Superior temporal gyrus (tissue), 1 donor: ENCODE data around the gene PPP1R27.

Experiments
- DNase-seq: peaks from one replicate; pipeline ENCODE4 v3.0.0-alpha.2; 2016; ENCODE audit errors: extremely low spot score

The PPP1R27 gene

GRCh38 chr17:81834831-81835267 is at the start of gene PPP1R27:
Gene PPP1R27 (minus strand): TSS chr17:81835050. CDS start chr17:81834953, 97 bp downstream.
- no peak for DNase-seq

GRCh38 chr17:81884520-81884919 is 49.7 kb upstream of the PPP1R27 start:
- DNase-seq, result no peak

GRCh38 chr17:81879121-81879520 is 44.3 kb upstream of the PPP1R27 start:
- DNase-seq, result no peak

- no peak for DNase-seq
Observed at GRCh38 chr17:81878294-81878693, 43.4 kb upstream of the PPP1R27 start.

- DNase-seq, result no peak
Observed at GRCh38 chr17:81877569-81877968, 42.7 kb upstream of the PPP1R27 start.

- peak; percentile 83 for DNase-seq
Observed at GRCh38 chr17:81871387-81872230, 36.8 kb upstream of the PPP1R27 start.

GRCh38 chr17:81870981-81871386 is 36.1 kb upstream of the PPP1R27 start, which contains the start of gene ARHGDIA:
Gene ARHGDIA (minus strand): TSS chr17:81871337. CDS start chr17:81869930, 1,407 bp downstream.
- no peak for DNase-seq

GRCh38 chr17:81870131-81870980 is 35.5 kb upstream of the PPP1R27 start:
- peak; percentile 10 for DNase-seq

GRCh38 chr17:81869221-81870130 is 34.6 kb upstream of the PPP1R27 start:
- DNase-seq, result no peak

- no peak for DNase-seq
Observed at GRCh38 chr17:81868674-81869220, 33.9 kb upstream of the PPP1R27 start.

GRCh38 chr17:81867991-81868673 is 33.3 kb upstream of the PPP1R27 start:
- no peak for DNase-seq

- no peak for DNase-seq
Observed at GRCh38 chr17:81867170-81867990, 32.5 kb upstream of the PPP1R27 start.

GRCh38 chr17:81866440-81867169 is 31.8 kb upstream of the PPP1R27 start:
- DNase-seq, result no peak

- DNase-seq, result no peak
Observed at GRCh38 chr17:81865733-81866439, 31.0 kb upstream of the PPP1R27 start.

GRCh38 chr17:81865358-81865732 is 30.5 kb upstream of the PPP1R27 start:
- DNase-seq, result no peak

- DNase-seq, result no peak
Observed at GRCh38 chr17:81863833-81864768, 29.3 kb upstream of the PPP1R27 start.

GRCh38 chr17:81863123-81863675 is 28.3 kb upstream of the PPP1R27 start:
- DNase-seq, result no peak
